Endometrial microvascular endothelial cells (primary cell): ENCODE data around the gene HSBP1. TPM values are rescaled to one million over a fixed set of nuclear protein-coding genes. Genes with fewer than 3 reads are reported as not detected.

Experiments used
- in situ Hi-C: cut with HindIII; loops from 2 replicates; pipeline ENCODE4 v1.10.0; 2017; ENCODE audit warnings: low sequenced_read_pairs, low pct_unique_long_range_greater_than_20kb; ENCODE audit errors: inconsistent ontology term
- total RNA-seq: library from RNA; depleted of rRNA; stranded (reverse); fragments of >200 nt; gene quantifications from one replicate; pipeline ENCODE4 v1.2.3, GENCODE V29; 2015; ENCODE audit errors: inconsistent ontology term

The HSBP1 gene
- total RNA-seq, 1 donor from 2014 or later = 13.7 TPM

DNA sequence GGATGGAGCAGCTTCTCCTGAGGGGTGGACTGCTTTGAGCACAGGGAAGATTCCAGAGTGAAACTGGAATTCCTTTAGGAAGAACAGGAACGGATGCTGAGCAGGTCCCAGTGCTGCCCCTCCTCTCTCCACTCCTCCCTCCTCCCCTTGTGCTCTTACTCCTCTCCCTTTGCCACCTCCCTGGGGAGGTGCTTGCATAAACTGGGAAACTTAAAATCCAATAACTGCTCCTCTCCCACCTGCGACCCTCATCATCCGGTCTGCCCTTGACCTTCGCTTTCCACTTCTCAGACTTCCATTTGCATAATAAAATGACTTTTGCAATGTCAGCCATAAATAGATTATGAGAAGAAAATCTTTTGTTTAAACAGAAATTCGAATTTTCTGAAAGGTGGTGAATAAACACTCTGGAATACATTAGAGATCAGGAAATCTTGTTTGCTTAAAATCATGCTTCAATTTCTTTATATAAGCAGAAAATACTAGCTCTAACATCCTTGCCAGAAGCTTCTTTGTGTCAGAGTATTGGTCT is 23.7 kb downstream of the HSBP1 start:
- in situ Hi-C loops = no loop called here

DNA sequence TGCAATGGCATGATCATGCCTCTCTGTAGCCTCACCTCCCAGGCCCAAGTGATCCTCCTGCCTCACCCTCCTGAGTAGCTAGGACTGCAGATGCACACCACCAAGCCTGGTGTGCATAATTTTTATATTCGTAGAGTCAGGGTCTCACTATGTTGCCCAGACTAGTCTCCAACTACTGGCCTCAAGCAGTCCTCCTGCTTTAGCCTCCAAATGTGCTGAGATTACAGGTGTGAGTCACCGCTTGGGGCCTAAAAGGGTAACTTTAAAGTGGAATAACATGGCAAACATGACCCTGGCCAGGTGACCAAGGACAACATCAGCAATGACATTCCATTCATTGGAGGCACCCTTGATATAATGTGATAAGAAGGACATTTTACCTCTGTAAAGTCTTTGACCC is 26.1 kb downstream of the HSBP1 start:
- in situ Hi-C loops = no loop called here

DNA sequence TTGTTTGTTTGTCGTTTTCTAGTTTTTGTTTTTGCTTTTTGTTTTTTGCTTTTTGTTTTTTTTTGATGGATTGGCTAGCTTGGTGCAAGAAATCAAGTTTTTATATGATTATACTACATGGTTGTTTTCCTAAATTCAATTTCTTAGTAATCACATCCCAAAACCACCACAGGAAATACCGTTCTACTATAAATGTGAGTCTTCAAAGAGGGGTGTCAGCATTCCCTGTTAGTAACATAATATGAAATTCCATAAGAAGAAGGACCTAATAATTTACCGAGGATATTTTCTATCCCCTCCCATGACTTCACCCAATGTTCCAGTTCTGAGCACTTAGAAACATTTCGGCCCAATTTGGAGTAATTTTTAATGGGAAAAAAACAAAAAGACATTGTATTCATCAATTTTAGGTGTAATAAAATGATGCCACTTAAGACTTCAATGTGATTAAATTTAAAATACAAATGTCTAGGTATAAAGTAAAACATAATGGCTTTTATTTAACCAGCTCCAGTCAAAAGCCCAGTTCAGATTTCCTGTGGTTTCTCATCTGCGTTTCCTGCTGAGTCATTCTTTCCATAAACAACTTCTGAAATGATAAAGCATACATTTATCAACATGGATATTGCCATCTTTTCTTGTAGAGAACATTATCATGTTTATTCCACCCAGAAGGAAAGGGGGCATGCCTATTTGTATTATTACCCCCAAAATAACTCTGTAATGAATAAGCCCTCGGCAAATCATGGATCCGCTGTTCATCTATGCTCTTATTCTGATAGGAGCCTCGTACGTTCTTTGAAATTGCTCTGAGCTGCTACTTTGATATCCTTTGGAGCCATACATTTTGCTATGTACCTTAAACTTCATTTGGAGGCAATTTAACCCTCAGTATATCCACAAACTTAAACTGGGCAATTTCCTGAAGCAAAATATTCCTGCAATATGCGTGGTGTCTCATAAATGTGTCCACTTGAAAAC is 28.1 kb downstream of the HSBP1 start:
- in situ Hi-C loops = no loop called here

DNA sequence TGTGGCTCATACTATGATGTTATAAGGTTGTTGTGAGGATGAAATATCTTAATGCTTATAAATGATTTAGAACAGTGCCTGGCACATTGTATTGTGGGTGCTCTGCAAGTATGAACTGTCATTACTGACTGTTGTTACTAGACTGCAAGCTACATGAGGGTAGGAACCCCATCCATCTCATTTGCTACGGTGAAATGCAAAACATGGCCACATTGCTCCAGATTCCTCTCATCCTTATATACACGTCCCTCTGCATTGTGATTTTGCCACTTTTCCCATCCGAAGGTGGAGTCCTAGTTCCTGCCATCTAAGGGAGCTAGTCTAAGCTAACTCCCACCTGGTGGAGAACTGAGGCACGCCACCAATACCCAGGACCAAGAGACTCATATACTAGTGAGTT is 29.8 kb downstream of the HSBP1 start:
- in situ Hi-C loops = no loop called here

DNA sequence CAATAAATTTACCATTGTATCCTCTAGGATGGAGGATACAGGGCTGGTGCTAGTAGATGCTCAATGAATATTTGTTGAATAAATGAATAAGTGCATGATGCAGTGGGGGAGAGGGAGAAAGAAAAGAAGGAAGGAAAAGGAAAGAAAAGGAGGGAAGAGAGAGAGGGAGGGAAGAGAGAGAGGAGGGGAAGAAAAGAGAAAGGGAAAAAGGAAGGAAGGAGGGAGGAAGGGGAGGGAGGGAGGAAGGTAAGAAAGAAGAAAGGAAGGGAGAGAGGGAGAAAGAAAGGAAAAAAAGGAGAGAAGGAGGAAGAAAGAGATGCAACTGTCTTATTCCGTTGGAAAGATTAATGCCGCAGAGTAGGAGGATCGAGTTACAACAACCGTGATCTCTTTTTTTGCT is 30.4 kb downstream of the HSBP1 start:
- in situ Hi-C loops = no loop called here

DNA sequence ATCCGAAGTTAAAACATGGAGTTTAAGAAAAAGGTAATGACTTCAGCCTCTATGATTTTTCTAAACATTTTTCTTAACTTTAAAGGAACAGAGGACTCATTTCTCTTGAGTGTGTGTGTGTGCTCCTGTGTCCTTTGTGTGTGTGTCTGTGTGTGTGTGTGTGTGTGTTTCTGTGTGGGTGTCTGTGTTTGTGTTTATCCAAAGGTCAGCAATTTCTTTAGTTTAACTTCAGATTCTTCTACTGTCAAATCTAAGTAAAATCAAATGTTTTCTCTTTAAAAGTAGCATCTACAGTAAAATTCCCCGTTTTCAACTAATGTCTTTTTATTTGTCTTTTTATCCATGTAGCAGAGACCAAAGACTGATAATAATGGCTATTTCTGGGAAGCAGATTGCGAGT is 31.8 kb downstream of the HSBP1 start:
- in situ Hi-C loops = no loop called here

DNA sequence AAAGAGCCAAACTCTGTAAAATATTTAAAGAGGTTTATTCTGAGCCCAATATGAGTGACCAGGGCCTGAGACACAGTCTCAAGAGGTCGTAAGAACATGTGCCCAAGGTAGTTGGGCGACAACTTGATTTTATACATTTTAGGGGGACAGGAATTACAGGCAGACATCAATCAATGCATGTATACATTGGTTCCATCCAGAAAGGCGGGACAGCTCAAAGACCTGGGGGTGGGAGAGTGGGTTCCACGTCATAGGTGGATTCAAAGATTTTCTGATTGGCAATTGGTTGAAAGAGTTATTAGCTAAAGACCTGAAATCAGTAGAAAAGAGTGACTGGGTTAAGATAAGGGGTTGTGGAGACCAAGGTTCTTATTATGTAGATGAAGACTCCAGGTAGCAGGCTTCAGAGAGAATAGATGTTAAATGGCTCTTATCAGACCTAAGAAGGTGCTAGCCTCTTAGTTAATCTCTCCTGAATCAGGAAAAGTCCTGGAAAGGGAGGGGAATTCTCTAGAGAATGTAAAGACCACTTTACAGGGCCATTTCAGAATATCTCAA is 32.4 kb downstream of the HSBP1 start:
- in situ Hi-C loops = no loop called here

DNA sequence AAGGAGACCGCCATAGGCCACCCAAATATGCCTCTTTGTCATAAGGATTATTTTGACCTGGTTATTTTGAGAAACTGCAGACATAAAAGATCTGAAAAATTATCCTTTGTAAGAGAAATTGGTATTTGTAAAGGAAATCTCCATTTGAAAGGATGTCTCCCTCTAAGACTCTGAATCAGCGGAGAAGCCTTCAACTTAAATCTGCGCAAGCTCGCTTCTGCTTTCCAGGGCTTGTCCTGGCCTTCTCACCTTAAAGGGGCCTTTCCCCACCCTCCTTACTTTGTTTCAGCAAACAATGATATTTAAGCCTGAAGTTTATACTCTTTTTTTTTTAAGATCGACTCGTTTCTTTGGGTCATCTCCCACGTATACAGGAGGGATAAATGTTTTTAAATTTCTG is 34.5 kb downstream of the HSBP1 start:
- in situ Hi-C loops = no loop called here

DNA sequence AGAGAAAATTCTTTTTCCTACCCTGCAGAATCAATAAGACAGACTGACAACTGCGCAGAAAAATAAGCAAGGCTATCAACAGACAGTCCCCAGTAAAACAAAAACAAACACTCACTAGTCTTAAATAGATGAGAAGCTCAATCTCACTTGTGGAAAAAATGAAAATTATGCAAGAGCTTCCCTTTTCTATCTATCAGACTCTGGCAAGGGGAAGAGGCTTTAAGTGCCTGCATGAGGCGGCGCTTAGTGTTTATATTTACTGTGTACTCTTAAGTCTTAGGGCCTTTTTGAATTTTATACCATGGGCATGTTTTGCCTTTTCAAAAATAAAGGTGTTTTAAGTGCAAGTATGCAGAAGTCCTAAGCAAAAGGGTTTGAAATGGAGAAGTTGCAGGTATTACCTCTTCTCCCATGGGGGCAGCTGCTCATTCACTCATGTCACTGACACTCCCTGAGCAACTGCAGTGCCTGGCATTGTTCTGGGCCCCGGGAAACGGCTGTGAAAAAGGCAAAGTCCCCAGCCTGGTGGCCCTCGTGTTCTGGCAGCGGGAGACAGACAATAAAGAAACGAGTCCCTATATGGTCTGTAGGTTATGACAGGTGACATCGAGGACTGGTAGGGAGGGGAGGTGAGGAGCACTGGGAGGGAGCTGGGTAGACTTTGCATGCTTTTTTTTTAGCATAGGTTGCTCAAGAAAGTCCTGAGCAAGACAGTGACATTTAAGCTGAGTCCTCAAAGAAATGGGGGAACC is 35.2 kb downstream of the HSBP1 start:
- in situ Hi-C loops = no loop called here

DNA sequence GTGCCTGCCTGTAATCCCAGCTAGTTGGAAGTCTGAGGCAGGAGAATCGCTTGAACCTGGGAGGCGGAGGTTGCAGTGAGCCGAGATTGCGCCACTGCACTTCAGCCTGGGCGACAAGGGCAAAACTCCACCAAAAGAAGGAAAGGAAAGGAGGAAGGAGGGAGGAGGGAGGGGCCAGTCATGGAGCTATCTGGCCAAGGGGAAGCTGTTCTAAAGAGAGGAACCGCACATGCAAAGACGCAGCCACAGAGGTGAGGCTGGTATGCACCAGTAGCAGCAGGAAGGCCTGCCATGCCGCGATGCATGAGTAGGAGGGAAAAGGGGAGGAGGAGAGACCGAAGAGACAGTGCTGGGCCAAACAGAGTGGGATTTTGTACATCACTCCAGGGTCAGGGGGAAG is 35.9 kb downstream of the HSBP1 start:
- in situ Hi-C loops = no loop called here

DNA sequence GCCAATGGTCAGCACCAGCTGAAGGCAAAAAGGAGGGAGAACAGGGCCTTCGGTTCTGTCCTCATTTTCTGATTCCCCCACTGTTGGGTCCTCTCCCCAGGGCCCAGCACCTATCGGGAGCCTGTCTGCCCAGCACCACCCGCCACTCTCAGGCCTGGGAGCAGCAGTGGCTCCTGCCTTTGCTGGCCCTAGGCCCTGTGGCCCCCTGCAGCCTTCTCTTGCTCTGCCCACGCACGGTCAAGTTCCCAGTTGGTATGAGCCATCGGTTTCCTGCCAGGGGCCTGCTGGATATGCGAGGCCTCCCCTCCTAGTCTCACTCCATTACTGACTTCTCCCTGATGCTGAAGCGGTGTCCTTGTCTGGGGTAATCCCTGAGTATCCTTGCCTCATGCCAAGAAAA is 37.5 kb downstream of the HSBP1 start:
- in situ Hi-C loops = no loop called here

DNA sequence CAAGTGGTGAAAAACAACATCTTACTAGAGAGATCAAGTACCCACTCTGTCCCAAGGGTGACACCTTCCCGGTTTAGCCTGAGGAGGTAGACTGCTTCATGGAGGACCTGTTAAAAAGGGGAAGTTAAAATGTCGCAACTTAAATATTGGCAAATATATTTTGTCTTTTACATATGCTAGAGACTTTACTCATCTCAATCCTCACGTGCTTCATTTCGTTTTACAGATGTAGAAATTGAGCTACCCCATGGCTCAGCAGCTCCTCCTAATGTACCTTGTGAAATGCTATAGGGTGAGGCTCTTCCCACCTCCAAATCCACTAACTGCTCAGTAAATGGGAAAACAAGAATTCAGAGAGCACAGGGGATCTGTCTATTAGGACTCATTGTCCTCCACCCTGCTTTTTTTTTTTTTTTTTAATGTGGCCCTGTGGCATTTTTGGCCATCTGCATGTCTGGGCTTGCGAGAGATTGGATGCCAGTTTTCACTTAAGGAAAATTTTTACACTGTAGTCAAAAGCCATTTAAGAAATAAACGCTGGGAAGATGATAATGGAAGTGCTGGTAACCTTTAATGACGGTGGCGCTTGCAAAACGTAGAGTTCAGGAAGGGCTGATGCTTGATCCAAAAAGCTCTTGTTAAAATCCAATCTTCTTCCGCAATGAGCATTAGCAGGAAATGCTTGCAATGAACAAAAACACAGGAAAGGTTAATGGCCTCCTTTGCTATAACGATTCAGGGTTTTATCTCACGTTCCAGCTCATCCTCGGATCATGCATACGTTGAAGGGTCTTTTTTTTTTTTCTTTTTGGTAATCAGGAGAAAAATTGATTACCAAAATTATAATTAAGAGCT is 39.8 kb downstream of the HSBP1 start:
- in situ Hi-C loops = no loop called here

DNA sequence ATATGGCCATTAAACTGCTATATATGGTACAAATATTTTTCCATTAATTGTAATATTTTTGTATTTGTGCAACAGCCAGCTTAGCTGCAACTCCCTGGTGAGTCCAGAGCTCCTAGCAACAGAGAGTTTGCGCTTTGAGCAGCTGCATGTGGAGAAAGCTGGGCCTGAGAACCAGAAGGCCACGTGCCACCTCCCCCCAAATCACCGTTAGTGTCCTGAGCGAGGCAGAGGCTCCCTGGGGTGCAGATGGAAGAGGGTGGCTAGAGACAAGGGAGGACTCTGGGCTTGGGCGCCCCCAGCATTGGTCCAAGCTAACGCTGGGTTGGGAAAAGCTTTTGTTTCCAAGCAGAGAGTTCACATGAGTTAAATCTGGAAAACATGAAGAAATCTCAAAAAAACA is 41.6 kb downstream of the HSBP1 start:
- in situ Hi-C loops = no loop called here

DNA sequence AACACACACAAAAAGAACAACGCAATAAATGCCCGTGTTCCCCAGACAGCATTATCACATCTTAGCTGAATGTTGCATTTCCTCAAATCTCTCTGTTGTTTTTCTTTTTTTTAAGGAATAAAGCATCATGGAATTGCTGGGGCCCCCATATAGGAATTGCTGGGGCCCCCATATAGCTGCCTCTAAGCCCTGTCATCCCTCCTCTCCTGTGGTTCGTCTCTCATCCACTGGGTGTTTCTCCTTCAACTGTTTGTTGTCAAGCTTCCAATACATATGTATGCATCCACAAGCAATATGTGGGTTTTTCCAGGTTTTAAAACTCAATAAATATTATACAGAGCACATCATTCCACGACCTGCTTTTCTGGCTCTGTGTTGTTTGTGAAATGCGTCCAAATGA is 43.2 kb downstream of the HSBP1 start:
- in situ Hi-C loops = no loop called here

DNA sequence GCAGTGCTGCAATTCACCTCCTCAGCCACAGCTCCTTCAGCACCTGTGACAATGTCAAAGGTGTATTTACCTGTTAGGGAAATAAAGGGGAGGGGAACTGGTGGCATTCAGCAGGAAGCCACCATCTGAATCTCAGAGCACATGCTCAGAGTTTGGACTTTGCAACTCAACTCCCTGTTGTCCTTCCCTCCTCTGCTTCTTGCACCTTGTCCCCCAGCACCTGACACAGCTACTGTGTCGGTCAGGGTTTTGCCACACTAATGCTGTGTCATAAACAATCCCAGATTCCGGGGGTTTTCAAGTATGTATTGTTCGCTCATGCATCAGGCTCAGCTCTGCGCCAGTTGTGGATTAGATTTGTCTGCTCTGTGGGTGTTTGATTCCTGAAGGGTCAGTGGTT is 43.7 kb downstream of the HSBP1 start:
- in situ Hi-C loops = no loop called here

DNA sequence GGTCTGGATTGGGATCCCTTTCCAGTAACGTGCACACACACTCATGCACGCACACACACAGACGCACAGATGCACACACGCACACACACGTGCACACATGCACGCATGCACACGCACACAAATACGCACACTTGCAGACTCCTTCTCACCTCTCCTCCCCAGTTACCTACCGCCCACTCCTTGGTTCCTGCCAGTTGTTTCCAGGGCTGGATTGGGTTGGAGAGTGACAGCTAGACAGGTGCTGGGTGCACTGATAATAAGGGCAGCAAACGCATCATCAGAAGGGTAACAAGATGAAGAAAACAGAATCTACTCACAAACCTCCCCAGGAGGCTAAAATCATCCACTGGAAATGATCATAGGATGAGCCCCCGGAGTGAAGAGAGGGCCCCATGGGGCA is 45.0 kb downstream of the HSBP1 start:
- in situ Hi-C loops = no loop called here

DNA sequence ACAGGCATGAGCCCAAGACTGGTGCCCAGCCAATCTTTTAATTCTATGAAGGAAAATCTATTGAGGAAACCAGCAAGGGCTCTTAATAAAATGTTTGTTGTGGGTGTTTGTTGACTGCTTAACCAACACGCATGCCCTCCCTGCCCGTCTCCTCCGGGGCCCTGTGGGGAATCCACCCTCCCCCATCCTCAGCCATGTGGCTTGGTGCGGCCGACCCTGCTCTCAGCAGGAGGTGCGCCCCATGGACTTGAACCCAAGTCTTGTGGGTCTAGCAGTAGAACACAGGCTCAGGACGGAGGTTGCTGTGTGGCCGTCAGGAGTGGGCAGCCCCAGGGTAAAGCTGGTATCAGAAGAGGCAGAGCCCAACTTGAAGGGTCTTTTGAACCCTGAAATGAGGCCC is 46.1 kb downstream of the HSBP1 start:
- in situ Hi-C loops = no loop called here

DNA sequence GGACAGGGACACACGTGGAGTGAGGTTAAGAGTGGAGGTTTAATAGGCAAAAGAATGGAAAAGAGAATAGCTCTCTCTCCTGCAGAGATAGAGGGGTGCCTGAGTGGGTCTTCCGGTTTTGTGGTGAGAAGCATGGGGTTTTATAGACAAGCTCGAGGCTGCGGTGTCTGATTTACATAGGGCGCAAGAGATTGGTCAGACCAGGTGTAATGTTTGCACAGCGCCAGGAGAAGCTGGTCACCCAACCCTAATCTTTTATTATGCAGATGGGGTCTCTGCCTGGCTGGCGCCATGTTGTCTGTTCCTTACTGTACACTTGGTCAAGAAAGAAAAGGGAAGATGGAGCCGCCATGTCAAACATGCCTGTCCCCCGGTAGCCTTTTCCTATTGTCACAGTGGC is 46.6 kb downstream of the HSBP1 start:
- in situ Hi-C loops = no loop called here

DNA sequence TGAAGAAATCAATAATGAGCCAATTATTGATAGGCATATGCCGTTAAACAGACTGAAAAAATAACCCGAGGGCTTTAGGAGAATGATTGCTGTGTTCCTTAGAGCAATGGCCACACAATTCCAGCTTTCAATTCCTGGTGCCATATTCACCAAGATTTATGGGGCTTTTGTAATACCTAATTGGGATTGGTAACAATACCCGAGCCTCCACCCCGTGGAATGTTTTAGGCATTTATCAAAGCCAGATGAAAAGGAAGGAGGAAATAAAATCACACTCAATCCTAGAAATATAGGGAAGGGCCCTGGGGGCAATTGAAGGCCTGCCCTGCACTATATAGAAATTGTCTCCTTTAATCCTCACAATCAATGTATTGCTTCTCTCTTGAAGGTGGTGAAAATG is 49.0 kb downstream of the HSBP1 start:
- in situ Hi-C loops = no loop called here
